ENCODE results near the gene GALNT17. TPM values are rescaled to one million over a fixed set of nuclear protein-coding genes. Genes with fewer than 3 reads are reported as not detected.

Gene GALNT17
- total and polyA plus RNA-seq, 2 experiments from 2014 or later, result 11.1 to 65.6 TPM

- TF ChIP-seq CREB1 (CRISPR knock-in tag; IDR thresholded peaks at IDR 0.05; ENCODE audit: low read depth), result no peak
- no peak for TF ChIP-seq ZNF331 (CRISPR knock-in tag; IDR thresholded peaks at IDR 0.05; ENCODE audit: low read depth)
Measured at GRCh38 chr7:71595176-71595575, 463.2 kb downstream of the GALNT17 start (continued).

DNA sequence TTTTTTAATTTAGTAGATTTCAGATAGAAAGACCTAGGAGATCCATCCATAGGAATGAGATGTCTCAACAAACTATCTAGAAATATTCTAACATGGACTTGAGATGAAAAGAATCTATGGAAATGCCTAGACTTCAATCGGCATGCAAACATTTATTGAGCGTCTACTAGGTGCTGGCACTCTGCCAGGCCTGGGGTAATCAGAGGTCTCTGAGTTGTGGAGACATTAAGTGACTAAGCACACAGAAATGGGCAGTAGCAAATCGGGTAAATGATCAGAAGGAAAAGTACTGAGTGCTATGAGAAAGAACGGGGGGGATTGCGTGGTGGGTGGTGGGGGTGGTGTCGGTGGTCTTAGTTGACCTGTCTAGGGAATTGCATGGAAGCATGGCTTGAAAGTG lies 466.6 kb downstream of the GALNT17 start:
- TF ChIP-seq, protein P1, sequence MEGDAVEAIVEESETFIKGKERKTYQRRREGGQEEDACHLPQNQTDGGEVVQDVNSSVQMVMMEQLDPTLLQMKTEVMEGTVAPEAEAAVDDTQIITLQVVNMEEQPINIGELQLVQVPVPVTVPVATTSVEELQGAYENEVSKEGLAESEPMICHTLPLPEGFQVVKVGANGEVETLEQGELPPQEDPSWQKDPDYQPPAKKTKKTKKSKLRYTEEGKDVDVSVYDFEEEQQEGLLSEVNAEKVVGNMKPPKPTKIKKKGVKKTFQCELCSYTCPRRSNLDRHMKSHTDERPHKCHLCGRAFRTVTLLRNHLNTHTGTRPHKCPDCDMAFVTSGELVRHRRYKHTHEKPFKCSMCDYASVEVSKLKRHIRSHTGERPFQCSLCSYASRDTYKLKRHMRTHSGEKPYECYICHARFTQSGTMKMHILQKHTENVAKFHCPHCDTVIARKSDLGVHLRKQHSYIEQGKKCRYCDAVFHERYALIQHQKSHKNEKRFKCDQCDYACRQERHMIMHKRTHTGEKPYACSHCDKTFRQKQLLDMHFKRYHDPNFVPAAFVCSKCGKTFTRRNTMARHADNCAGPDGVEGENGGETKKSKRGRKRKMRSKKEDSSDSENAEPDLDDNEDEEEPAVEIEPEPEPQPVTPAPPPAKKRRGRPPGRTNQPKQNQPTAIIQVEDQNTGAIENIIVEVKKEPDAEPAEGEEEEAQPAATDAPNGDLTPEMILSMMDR (conservative IDR thresholded peaks at IDR 0.05; ENCODE audit: low read depth in 2 of 2), result no peak
- TF ChIP-seq, protein P2, sequence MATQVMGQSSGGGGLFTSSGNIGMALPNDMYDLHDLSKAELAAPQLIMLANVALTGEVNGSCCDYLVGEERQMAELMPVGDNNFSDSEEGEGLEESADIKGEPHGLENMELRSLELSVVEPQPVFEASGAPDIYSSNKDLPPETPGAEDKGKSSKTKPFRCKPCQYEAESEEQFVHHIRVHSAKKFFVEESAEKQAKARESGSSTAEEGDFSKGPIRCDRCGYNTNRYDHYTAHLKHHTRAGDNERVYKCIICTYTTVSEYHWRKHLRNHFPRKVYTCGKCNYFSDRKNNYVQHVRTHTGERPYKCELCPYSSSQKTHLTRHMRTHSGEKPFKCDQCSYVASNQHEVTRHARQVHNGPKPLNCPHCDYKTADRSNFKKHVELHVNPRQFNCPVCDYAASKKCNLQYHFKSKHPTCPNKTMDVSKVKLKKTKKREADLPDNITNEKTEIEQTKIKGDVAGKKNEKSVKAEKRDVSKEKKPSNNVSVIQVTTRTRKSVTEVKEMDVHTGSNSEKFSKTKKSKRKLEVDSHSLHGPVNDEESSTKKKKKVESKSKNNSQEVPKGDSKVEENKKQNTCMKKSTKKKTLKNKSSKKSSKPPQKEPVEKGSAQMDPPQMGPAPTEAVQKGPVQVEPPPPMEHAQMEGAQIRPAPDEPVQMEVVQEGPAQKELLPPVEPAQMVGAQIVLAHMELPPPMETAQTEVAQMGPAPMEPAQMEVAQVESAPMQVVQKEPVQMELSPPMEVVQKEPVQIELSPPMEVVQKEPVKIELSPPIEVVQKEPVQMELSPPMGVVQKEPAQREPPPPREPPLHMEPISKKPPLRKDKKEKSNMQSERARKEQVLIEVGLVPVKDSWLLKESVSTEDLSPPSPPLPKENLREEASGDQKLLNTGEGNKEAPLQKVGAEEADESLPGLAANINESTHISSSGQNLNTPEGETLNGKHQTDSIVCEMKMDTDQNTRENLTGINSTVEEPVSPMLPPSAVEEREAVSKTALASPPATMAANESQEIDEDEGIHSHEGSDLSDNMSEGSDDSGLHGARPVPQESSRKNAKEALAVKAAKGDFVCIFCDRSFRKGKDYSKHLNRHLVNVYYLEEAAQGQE (IDR thresholded peaks at IDR 0.05; ENCODE audit: unreplicated experiment), result no peak
- TF ChIP-seq CREB1 (CRISPR knock-in tag; IDR thresholded peaks at IDR 0.05; ENCODE audit: low read depth) (no peak), ZNF331 (CRISPR knock-in tag; IDR thresholded peaks at IDR 0.05; ENCODE audit: low read depth) (no peak), EZH2 (IDR thresholded peaks at IDR 0.05; ENCODE audit: low read depth, unreplicated experiment) (no peak), EZH2phosphoT487 (IDR thresholded peaks at IDR 0.05; ENCODE audit: unreplicated experiment) (no peak), ZNF114 (CRISPR knock-in tag; IDR thresholded peaks at IDR 0.05) (no peak), NANOG (IDR thresholded peaks at IDR 0.05; ENCODE audit: borderline replicate concordance) (no peak), STAT1 (IDR thresholded peaks at IDR 0.05; ENCODE audit: unreplicated experiment) (no peak), ZNF462 (CRISPR knock-in tag; IDR thresholded peaks at IDR 0.05) (no peak), POLR2AphosphoS5 (IDR thresholded peaks at IDR 0.05; ENCODE audit: low read depth) (no peak), JUNB (IDR thresholded peaks at IDR 0.05; ENCODE audit: unreplicated experiment) (no peak)
- TF ChIP-seq, protein P3, sequence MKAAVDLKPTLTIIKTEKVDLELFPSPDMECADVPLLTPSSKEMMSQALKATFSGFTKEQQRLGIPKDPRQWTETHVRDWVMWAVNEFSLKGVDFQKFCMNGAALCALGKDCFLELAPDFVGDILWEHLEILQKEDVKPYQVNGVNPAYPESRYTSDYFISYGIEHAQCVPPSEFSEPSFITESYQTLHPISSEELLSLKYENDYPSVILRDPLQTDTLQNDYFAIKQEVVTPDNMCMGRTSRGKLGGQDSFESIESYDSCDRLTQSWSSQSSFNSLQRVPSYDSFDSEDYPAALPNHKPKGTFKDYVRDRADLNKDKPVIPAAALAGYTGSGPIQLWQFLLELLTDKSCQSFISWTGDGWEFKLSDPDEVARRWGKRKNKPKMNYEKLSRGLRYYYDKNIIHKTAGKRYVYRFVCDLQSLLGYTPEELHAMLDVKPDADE (IDR thresholded peaks at IDR 0.05), result no peak
- H3K4me2 ChIP-seq, result no peak overlapping the region
- no peak overlapping the region for H3K4me3 ChIP-seq
- no peaks in the 10 kb centered on the region; the same call in 2 of the 3 replicates for H3K4me1 Mint-ChIP-seq
- H3K4me3 Mint-ChIP-seq, result no peak overlapping the region
- no peaks in the 10 kb centered on the region for H4K20me1 ChIP-seq (replicated peaks; ENCODE audit: insufficient read depth)
- H3K9me2 ChIP-seq (ENCODE audit: insufficient read depth), result peaks cover 9% of the 10 kb centered on the region; the same call in 1 of the 2 replicates
- DNase-seq (ENCODE audit: low spot score), result no peak
- no peaks in the 10 kb centered on the region for H3K36me3 ChIP-seq (ENCODE audit: insufficient read depth)
- peaks cover 6% of the 10 kb centered on the region; the same call in 1 of the 3 replicates for H3K9me3 Mint-ChIP-seq
- H3K27ac ChIP-seq (ENCODE audit: low read depth), result no peak overlapping the region
- H3K36me3 Mint-ChIP-seq (ENCODE audit: low read depth), result peaks cover 17% of the 10 kb centered on the region
- H3K27me3 ChIP-seq (ENCODE audit: insufficient read depth), result no peaks in the 10 kb centered on the region
- H3K79me2 ChIP-seq (replicated peaks; ENCODE audit: insufficient read depth), result no peaks in the 10 kb centered on the region
- H2AFZ ChIP-seq, result no peak overlapping the region
- H3F3A ChIP-seq (replicated peaks; ENCODE audit: low read depth), result no peaks in the 10 kb centered on the region
- no peak overlapping the region for H3K27ac Mint-ChIP-seq
- no peaks in the 10 kb centered on the region for H3K4me1 ChIP-seq (ENCODE audit: insufficient read depth)
- no peak for ATAC-seq
- H3K27me3 Mint-ChIP-seq (ENCODE audit: insufficient read depth, low read depth, poor library complexity), result peaks cover 10% of the 10 kb centered on the region

Measured in GM23338 (cell line).